Superior temporal gyrus (tissue), 1 donor: Measurements from ENCODE around the gene RIN3.
A peak's percentile ranks its signal among the peaks of the same experiment; 100 is the strongest.

Experiments
- DNase-seq: peaks from one replicate; pipeline ENCODE4 v3.0.0-alpha.2; 2016; ENCODE audit errors: extremely low spot score

The RIN3 gene

GRCh38 chr14:92555465-92556111 lies 42.0 kb downstream of the RIN3 start:
- no peak for DNase-seq

GRCh38 chr14:92556255-92556741 lies 42.7 kb downstream of the RIN3 start:
- DNase-seq, result peak; percentile 19

- no peak for DNase-seq
Observed at GRCh38 chr14:92556863-92557543, 43.4 kb downstream of the RIN3 start.

GRCh38 chr14:92557544-92557912 lies 43.9 kb downstream of the RIN3 start:
- DNase-seq, result no peak

GRCh38 chr14:92558319-92558718 lies 44.7 kb downstream of the RIN3 start:
- no peak for DNase-seq

- no peak for DNase-seq
Observed at GRCh38 chr14:92559486-92559885, 45.9 kb downstream of the RIN3 start.

GRCh38 chr14:92560106-92560865 lies 46.7 kb downstream of the RIN3 start:
- DNase-seq, result no peak

- no peak for DNase-seq
Observed at GRCh38 chr14:92561906-92562479, 48.4 kb downstream of the RIN3 start.

- peak; percentile 13 for DNase-seq
Observed at GRCh38 chr14:92563359-92563758, 49.8 kb downstream of the RIN3 start.

- DNase-seq, result no peak
Observed at GRCh38 chr14:92563765-92564285, 50.2 kb downstream of the RIN3 start.

GRCh38 chr14:92564344-92565039 lies 50.9 kb downstream of the RIN3 start:
- peak; percentile 13 for DNase-seq

- DNase-seq, result no peak
Observed at GRCh38 chr14:92565040-92565717, 51.6 kb downstream of the RIN3 start.

GRCh38 chr14:92565718-92566115 lies 52.1 kb downstream of the RIN3 start:
- DNase-seq, result no peak

GRCh38 chr14:92567173-92567725 lies 53.7 kb downstream of the RIN3 start:
- no peak for DNase-seq

- no peak for DNase-seq
Observed at GRCh38 chr14:92568621-92569479, 55.3 kb downstream of the RIN3 start.

GRCh38 chr14:92570674-92571262 lies 57.2 kb downstream of the RIN3 start:
- no peak for DNase-seq

- DNase-seq, result no peak
Observed at GRCh38 chr14:92572050-92572449, 58.5 kb downstream of the RIN3 start.

GRCh38 chr14:92573761-92574498 lies 60.3 kb downstream of the RIN3 start:
- DNase-seq, result no peak
